ENCODE data around the gene BTBD17.

DNA sequence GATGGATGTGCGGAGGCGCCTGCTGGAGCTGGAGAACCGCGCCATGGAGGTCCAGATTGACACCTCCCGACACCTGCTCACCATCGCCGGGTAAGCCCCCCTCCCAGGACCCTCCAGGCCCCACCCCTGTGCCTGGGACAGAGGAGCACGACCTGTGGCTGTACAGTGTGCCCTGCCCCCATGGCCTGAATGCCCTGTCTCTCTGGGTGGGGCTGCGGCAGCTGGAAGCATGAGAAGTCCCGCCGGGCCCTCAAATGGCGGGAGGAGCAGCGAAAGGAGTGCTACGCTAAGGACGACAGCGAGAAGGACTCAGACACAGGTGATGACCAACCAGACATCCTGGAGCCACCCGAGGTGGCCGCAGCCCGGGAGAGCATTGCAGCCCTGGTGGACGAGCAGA, 11.2 kb downstream of the BTBD17 start:
- TF ChIP-seq, protein P1, sequence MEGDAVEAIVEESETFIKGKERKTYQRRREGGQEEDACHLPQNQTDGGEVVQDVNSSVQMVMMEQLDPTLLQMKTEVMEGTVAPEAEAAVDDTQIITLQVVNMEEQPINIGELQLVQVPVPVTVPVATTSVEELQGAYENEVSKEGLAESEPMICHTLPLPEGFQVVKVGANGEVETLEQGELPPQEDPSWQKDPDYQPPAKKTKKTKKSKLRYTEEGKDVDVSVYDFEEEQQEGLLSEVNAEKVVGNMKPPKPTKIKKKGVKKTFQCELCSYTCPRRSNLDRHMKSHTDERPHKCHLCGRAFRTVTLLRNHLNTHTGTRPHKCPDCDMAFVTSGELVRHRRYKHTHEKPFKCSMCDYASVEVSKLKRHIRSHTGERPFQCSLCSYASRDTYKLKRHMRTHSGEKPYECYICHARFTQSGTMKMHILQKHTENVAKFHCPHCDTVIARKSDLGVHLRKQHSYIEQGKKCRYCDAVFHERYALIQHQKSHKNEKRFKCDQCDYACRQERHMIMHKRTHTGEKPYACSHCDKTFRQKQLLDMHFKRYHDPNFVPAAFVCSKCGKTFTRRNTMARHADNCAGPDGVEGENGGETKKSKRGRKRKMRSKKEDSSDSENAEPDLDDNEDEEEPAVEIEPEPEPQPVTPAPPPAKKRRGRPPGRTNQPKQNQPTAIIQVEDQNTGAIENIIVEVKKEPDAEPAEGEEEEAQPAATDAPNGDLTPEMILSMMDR (IDR thresholded peaks at IDR 0.05) = no peak
- TF ChIP-seq POLR2A (IDR thresholded peaks at IDR 0.05) = no peak

All from body of pancreas (tissue), 4 donors.